Measurements from ENCODE around the gene YRDC. TPM values are rescaled to one million over a fixed set of nuclear protein-coding genes. Genes with fewer than 3 reads are reported as not detected.

YRDC gene
- polyA plus RNA-seq, 1 donor (not counting 4 experiments of a cell fraction or from before 2014, with no cell fraction given) = 22.2 TPM

- H3K27me3 ChIP-seq (ENCODE audit: control insufficient read depth, extremely low read depth, insufficient read depth, low read length) = peaks cover 55% of the 10 kb centered on the region
- H3K27ac ChIP-seq (ENCODE audit: control insufficient read depth, insufficient read depth, low read length) = no peak overlapping the region
- dilution Hi-C loops (cut with MboI; ENCODE audit: extremely low pct_ligation_motif_present, low sequenced_read_pairs) = no loop called here
- H2AFZ ChIP-seq (ENCODE audit: control insufficient read depth, low read length) = no peak overlapping the region
- no peaks in the 10 kb centered on the region for H3K9me3 ChIP-seq (ENCODE audit: control insufficient read depth, low read depth, low read length)
- no peaks in the 10 kb centered on the region for H4K20me1 ChIP-seq (ENCODE audit: control insufficient read depth, extremely low read depth, insufficient read depth, low read length)
- DNase-seq (ENCODE audit: low read depth, low spot score) (no peak), FAIRE-seq (no peak)
- H3K9me1 ChIP-seq (ENCODE audit: control insufficient read depth, extremely low read depth, insufficient read depth, low read length) = no peaks in the 10 kb centered on the region
- H3K4me2 ChIP-seq (ENCODE audit: control insufficient read depth, extremely low read depth, insufficient read depth, low read depth, low read length) = no peak overlapping the region
- no peak for TF ChIP-seq CTCF (optimal IDR thresholded peaks at IDR 0.05 in 1 of 3, IDR thresholded peaks at IDR 0.05 in 1 of 3, conservative IDR thresholded peaks at IDR 0.05 in 1 of 3; ENCODE audit: extremely low read depth in 1 of 3, insufficient read depth in 2 of 3, low read length in 3 of 3)
- no peak for TF ChIP-seq EZH2 (IDR thresholded peaks at IDR 0.05; ENCODE audit: low read length)
- no peaks in the 10 kb centered on the region for H3K79me2 ChIP-seq (ENCODE audit: control insufficient read depth, insufficient read depth, low read length)
- no peak overlapping the region for H3K4me3 ChIP-seq (ENCODE audit: control insufficient read depth in 2 of 3, extremely low read depth in 1 of 3, insufficient read depth in 2 of 3, low read depth in 1 of 3, low read length in 3 of 3)
- no peaks in the 10 kb centered on the region for H3K4me1 ChIP-seq (ENCODE audit: control insufficient read depth, extremely low read depth, insufficient read depth, low read length)
- H3K36me3 ChIP-seq (ENCODE audit: control insufficient read depth in 2 of 2, extremely low read depth in 1 of 2, insufficient read depth in 2 of 2, low read length in 2 of 2) = no peaks in the 10 kb centered on the region
- H3K9ac ChIP-seq (ENCODE audit: control insufficient read depth, extremely low read depth, insufficient read depth, low read length) = no peak overlapping the region
Measured at GRCh38 chr1:37761416-37762095, 46.5 kb downstream of the YRDC start.

GRCh38 chr1:37759451-37759850, 48.6 kb downstream of the YRDC start:
- H3K9ac ChIP-seq (ENCODE audit: control insufficient read depth, extremely low read depth, insufficient read depth, low read length) = no peak overlapping the region
- H3K4me3 ChIP-seq (ENCODE audit: control insufficient read depth in 2 of 3, extremely low read depth in 1 of 3, insufficient read depth in 2 of 3, low read depth in 1 of 3, low read length in 3 of 3) = no peak overlapping the region
- no peak overlapping the region for H2AFZ ChIP-seq (ENCODE audit: control insufficient read depth, low read length)
- DNase-seq (ENCODE audit: low read depth, low spot score) = no peak
- peaks cover 52% of the 10 kb centered on the region for H3K27me3 ChIP-seq (ENCODE audit: control insufficient read depth, extremely low read depth, insufficient read depth, low read length)
- FAIRE-seq = no peak
- H3K9me3 ChIP-seq (ENCODE audit: control insufficient read depth, low read depth, low read length) = no peaks in the 10 kb centered on the region
- no peaks in the 10 kb centered on the region for H3K4me1 ChIP-seq (ENCODE audit: control insufficient read depth, extremely low read depth, insufficient read depth, low read length)
- dilution Hi-C loops (cut with MboI; ENCODE audit: extremely low pct_ligation_motif_present, low sequenced_read_pairs) = no loop called here
- TF ChIP-seq EZH2 (IDR thresholded peaks at IDR 0.05; ENCODE audit: low read length) (no peak), CTCF (optimal IDR thresholded peaks at IDR 0.05 in 1 of 3, IDR thresholded peaks at IDR 0.05 in 1 of 3, conservative IDR thresholded peaks at IDR 0.05 in 1 of 3; ENCODE audit: extremely low read depth in 1 of 3, insufficient read depth in 2 of 3, low read length in 3 of 3) (no peak)
- H3K36me3 ChIP-seq (ENCODE audit: control insufficient read depth in 2 of 2, extremely low read depth in 1 of 2, insufficient read depth in 2 of 2, low read length in 2 of 2) = no peaks in the 10 kb centered on the region
- no peak overlapping the region for H3K27ac ChIP-seq (ENCODE audit: control insufficient read depth, insufficient read depth, low read length)
- no peaks in the 10 kb centered on the region for H3K9me1 ChIP-seq (ENCODE audit: control insufficient read depth, extremely low read depth, insufficient read depth, low read length)
- no peak overlapping the region for H3K4me2 ChIP-seq (ENCODE audit: control insufficient read depth, extremely low read depth, insufficient read depth, low read depth, low read length)
- no peaks in the 10 kb centered on the region for H3K79me2 ChIP-seq (ENCODE audit: control insufficient read depth, insufficient read depth, low read length)
- no peaks in the 10 kb centered on the region for H4K20me1 ChIP-seq (ENCODE audit: control insufficient read depth, extremely low read depth, insufficient read depth, low read length)

Measured in keratinocyte (primary cell).